ENCODE measurements around the gene CDC42SE2. TPM values are rescaled to one million over a fixed set of nuclear protein-coding genes. Genes with fewer than 3 reads are reported as not detected.

Gene CDC42SE2
- total and polyA plus RNA-seq, 12 donors = 5.1 to 26.7 (median 19.2) TPM

DNA sequence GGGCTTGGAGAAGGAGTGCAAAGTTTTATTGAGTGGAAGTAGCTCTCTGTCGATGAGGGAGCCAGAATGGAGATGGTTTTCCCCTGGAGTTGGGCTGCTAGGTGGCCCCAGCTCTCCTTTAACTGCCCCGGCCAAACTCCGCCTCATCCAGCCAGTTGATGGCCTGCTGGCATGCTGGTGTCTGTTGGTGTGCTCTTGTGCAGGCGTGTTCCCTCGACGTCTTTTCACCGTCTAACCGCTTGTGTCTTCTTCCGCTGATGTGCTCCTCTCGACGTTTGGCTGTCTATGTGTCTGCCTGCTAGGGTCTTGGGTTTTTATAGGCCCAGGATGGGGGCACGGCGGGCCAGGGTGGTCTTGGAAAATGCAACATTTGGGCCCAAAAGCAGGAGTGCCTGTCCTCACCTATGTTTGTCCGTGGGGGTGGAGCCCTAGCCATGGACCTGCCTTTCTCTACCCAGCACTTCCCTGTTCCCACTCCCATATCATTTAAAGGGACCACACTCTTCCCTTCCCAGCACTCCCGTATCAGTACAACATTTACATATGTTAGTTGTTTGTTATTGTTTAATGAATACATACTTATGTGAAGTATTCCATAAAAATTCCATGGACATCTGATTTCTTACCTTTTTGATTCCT is 97.9 kb downstream of the CDC42SE2 start:
- TF ChIP-seq CTCF (IDR thresholded peaks at IDR 0.05) = no peak
- no peak for TF ChIP-seq POLR2A (IDR thresholded peaks at IDR 0.05)
- Histone ChIP-seq H3K4me1 (replicated peaks in 1 of 2) (no peaks in the 10 kb centered on the region), H3K36me3 (replicated peaks in 1 of 2) (no peaks in the 10 kb centered on the region), H3K27me3 (no peaks in the 10 kb centered on the region), H3K4me3 (no peak overlapping the region), H3K9me3 (replicated peaks in 1 of 3) (no peaks in the 10 kb centered on the region), H3K27ac (no peak overlapping the region)
- intact Hi-C loops (cut with DNase I) = no loop called here
- WGBS, 4 donors = 92 to 98% (median 94%) methylated on average over 15 of the region's 15 CpGs
- DNase-seq = no peak

GRCh38 chr5:131363811-131364506 is 100.1 kb downstream of the CDC42SE2 start:
- intact Hi-C loops (cut with DNase I) = no loop called here
- whole genome bisulfite sequencing, 4 donors = 84 to 90% (median 87%) methylated on average over 6 of the region's 6 CpGs
- Histone ChIP-seq H3K4me3 (no peak overlapping the region), H3K36me3 (replicated peaks in 1 of 2) (no peaks in the 10 kb centered on the region), H3K27me3 (no peaks in the 10 kb centered on the region), H3K27ac (no peak overlapping the region), H3K9me3 (replicated peaks in 1 of 3) (no peaks in the 10 kb centered on the region), H3K4me1 (replicated peaks in 1 of 2) (no peaks in the 10 kb centered on the region)
- DNase-seq = no peak
- TF ChIP-seq CTCF (IDR thresholded peaks at IDR 0.05) (no peak), POLR2A (IDR thresholded peaks at IDR 0.05) (no peak)

DNA sequence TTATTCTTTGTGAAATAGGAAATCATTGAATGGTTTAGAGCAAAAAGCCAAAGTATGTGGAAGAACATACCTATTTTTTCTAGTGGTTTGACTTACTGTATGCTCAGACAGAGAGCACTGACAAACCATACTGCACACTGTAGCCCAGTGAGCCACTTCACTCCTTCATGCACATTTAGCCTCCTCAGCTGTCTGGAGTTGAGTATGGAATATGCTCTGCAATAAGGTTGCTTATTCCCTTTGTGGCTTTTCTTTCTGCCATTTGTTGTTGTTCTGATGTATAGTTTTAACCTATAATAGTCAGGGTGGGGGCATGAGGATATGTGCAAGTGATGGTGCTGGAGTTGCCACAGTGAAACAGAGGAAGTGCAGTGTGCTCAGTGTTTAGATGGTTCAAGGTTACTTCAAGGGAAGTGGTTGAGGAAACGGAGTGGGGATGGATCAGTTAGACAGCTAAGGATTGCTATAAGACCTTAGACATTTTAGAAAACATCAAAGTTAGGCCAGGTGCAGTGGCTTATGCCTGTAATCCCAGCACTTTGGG is 100.7 kb downstream of the CDC42SE2 start:
- Histone ChIP-seq H3K27me3 (no peaks in the 10 kb centered on the region), H3K36me3 (replicated peaks in 1 of 2) (no peaks in the 10 kb centered on the region), H3K27ac (no peak overlapping the region), H3K9me3 (replicated peaks in 1 of 3) (no peaks in the 10 kb centered on the region), H3K4me3 (no peak overlapping the region), H3K4me1 (replicated peaks in 1 of 2) (no peaks in the 10 kb centered on the region)
- intact Hi-C loops (cut with DNase I) = no loop called here
- WGBS, 4 donors = 59 to 78% (median 69%) methylated on average over 1 of the region's 1 CpG
- no peak for DNase-seq
- no peak for TF ChIP-seq CTCF (IDR thresholded peaks at IDR 0.05)
- TF ChIP-seq POLR2A (IDR thresholded peaks at IDR 0.05) = no peak

- TF ChIP-seq CTCF (IDR thresholded peaks at IDR 0.05) = no peak
- no peaks in the 10 kb centered on the region for H3K36me3 ChIP-seq (replicated peaks in 1 of 2)
- 92 to 98% (median 94%) methylated on average over 3 of the region's 3 CpGs for WGBS, 4 donors
- H3K4me3 ChIP-seq = no peak overlapping the region
- H3K27me3 ChIP-seq = no peaks in the 10 kb centered on the region
- no peak for DNase-seq
- H3K9me3 ChIP-seq (replicated peaks in 1 of 3) = no peaks in the 10 kb centered on the region
- H3K4me1 ChIP-seq (replicated peaks in 1 of 2) = no peaks in the 10 kb centered on the region
- intact Hi-C loops (cut with DNase I) = no loop called here
- H3K27ac ChIP-seq = no peak overlapping the region
These were observed 102.6 kb downstream of the CDC42SE2 start for GRCh38 chr5:131366428-131366827.

Measured in adrenal gland (tissue), 12 donors.